ENCODE results near the gene CASS4.
A peak's percentile ranks its signal among the peaks of the same experiment; 100 is the strongest.

The CASS4 gene

GRCh38 chr20:56411759-56412472, at the start of gene CASS4:
Gene CASS4 (plus strand): TSS chr20:56412260. CDS start chr20:56412459, 199 bp downstream.
- TF ChIP-seq CEBPB (IDR thresholded peaks at IDR 0.05) (peak; percentile 50; the same call in 1 of the 2 replicates), TAF1 (IDR thresholded peaks at IDR 0.05; ENCODE audit: low read depth) (no peak)

GRCh38 chr20:56362833-56363413, 49.1 kb upstream of the CASS4 start:
- TF ChIP-seq CEBPB (IDR thresholded peaks at IDR 0.05) = no peak
- TF ChIP-seq NFIC (IDR thresholded peaks at IDR 0.05) = no peak
- no peak for TF ChIP-seq TCF12 (IDR thresholded peaks at IDR 0.05; ENCODE audit: low read depth)
- no peak for TF ChIP-seq ZBTB7A (IDR thresholded peaks at IDR 0.05; ENCODE audit: low read depth)
- no peak for TF ChIP-seq CREB1 (IDR thresholded peaks at IDR 0.05; ENCODE audit: low read depth)
- no peak for TF ChIP-seq TAF1 (IDR thresholded peaks at IDR 0.05; ENCODE audit: low read depth)
- no peak for TF ChIP-seq RAD21 (IDR thresholded peaks at IDR 0.05; ENCODE audit: low read depth)
- TF ChIP-seq, protein P1, sequence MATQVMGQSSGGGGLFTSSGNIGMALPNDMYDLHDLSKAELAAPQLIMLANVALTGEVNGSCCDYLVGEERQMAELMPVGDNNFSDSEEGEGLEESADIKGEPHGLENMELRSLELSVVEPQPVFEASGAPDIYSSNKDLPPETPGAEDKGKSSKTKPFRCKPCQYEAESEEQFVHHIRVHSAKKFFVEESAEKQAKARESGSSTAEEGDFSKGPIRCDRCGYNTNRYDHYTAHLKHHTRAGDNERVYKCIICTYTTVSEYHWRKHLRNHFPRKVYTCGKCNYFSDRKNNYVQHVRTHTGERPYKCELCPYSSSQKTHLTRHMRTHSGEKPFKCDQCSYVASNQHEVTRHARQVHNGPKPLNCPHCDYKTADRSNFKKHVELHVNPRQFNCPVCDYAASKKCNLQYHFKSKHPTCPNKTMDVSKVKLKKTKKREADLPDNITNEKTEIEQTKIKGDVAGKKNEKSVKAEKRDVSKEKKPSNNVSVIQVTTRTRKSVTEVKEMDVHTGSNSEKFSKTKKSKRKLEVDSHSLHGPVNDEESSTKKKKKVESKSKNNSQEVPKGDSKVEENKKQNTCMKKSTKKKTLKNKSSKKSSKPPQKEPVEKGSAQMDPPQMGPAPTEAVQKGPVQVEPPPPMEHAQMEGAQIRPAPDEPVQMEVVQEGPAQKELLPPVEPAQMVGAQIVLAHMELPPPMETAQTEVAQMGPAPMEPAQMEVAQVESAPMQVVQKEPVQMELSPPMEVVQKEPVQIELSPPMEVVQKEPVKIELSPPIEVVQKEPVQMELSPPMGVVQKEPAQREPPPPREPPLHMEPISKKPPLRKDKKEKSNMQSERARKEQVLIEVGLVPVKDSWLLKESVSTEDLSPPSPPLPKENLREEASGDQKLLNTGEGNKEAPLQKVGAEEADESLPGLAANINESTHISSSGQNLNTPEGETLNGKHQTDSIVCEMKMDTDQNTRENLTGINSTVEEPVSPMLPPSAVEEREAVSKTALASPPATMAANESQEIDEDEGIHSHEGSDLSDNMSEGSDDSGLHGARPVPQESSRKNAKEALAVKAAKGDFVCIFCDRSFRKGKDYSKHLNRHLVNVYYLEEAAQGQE (IDR thresholded peaks at IDR 0.05; ENCODE audit: low read depth) = no peak
- TF ChIP-seq, protein P2, sequence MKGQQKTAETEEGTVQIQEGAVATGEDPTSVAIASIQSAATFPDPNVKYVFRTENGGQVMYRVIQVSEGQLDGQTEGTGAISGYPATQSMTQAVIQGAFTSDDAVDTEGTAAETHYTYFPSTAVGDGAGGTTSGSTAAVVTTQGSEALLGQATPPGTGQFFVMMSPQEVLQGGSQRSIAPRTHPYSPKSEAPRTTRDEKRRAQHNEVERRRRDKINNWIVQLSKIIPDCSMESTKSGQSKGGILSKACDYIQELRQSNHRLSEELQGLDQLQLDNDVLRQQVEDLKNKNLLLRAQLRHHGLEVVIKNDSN (IDR thresholded peaks at IDR 0.05) = no peak
- TF ChIP-seq MAX (IDR thresholded peaks at IDR 0.05) = no peak
- TF ChIP-seq EGR1 (IDR thresholded peaks at IDR 0.05) = no peak
- TF ChIP-seq TEAD4 (IDR thresholded peaks at IDR 0.05) = no peak
- TF ChIP-seq YY1 (IDR thresholded peaks at IDR 0.05; ENCODE audit: low read depth) = no peak
- TF ChIP-seq EP300 (IDR thresholded peaks at IDR 0.05; ENCODE audit: borderline replicate concordance) = no peak
- no peak for TF ChIP-seq FOXM1 (IDR thresholded peaks at IDR 0.05; ENCODE audit: borderline replicate concordance, low read depth)

DNA sequence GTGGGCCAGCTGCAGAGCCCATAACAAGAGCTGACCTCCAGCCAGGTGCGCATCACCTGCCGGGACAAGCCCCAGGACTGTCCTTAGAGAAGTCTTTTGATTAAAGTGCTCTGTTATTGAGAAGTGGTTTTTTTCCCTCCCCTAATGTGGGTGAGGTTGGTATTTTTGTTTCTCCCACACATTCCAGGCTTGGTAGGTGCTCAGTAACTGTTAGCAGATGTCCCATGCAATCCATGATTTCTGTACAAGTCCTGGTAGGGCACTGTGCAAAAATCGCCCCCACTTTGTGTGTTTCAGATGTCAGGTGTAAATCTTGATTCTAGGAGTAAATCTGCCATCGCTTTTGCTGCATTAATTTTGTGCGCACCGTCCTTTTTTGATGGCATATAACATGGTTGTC, 48.6 kb upstream of the CASS4 start:
- TF ChIP-seq CREB1 (IDR thresholded peaks at IDR 0.05; ENCODE audit: low read depth) (no peak), YY1 (IDR thresholded peaks at IDR 0.05; ENCODE audit: low read depth) (no peak), MAX (IDR thresholded peaks at IDR 0.05) (no peak), ZBTB7A (IDR thresholded peaks at IDR 0.05; ENCODE audit: low read depth) (no peak), TAF1 (IDR thresholded peaks at IDR 0.05; ENCODE audit: low read depth) (no peak), NFIC (IDR thresholded peaks at IDR 0.05) (no peak), CEBPB (IDR thresholded peaks at IDR 0.05) (no peak), TEAD4 (IDR thresholded peaks at IDR 0.05) (no peak), TCF12 (IDR thresholded peaks at IDR 0.05; ENCODE audit: low read depth) (no peak), FOXM1 (IDR thresholded peaks at IDR 0.05; ENCODE audit: borderline replicate concordance, low read depth) (no peak), RAD21 (IDR thresholded peaks at IDR 0.05; ENCODE audit: low read depth) (no peak), EGR1 (IDR thresholded peaks at IDR 0.05) (no peak), EP300 (IDR thresholded peaks at IDR 0.05; ENCODE audit: borderline replicate concordance) (no peak)
- TF ChIP-seq, protein P1 (IDR thresholded peaks at IDR 0.05; ENCODE audit: low read depth) = no peak
- TF ChIP-seq, protein P2 (IDR thresholded peaks at IDR 0.05) = no peak

- TF ChIP-seq EGR1 (IDR thresholded peaks at IDR 0.05) = no peak
- TF ChIP-seq EP300 (IDR thresholded peaks at IDR 0.05; ENCODE audit: borderline replicate concordance) = no peak
- TF ChIP-seq CREB1 (IDR thresholded peaks at IDR 0.05; ENCODE audit: low read depth) = no peak
- TF ChIP-seq FOXM1 (IDR thresholded peaks at IDR 0.05; ENCODE audit: borderline replicate concordance, low read depth) = no peak
- no peak for TF ChIP-seq RAD21 (IDR thresholded peaks at IDR 0.05; ENCODE audit: low read depth)
- TF ChIP-seq, protein P2 (IDR thresholded peaks at IDR 0.05) = no peak
- no peak for TF ChIP-seq MAX (IDR thresholded peaks at IDR 0.05)
- TF ChIP-seq TCF12 (IDR thresholded peaks at IDR 0.05; ENCODE audit: low read depth) = no peak
- TF ChIP-seq CEBPB (IDR thresholded peaks at IDR 0.05) = no peak
- TF ChIP-seq TAF1 (IDR thresholded peaks at IDR 0.05; ENCODE audit: low read depth) = no peak
- TF ChIP-seq NFIC (IDR thresholded peaks at IDR 0.05) = no peak
- no peak for TF ChIP-seq YY1 (IDR thresholded peaks at IDR 0.05; ENCODE audit: low read depth)
- TF ChIP-seq, protein P1 (IDR thresholded peaks at IDR 0.05; ENCODE audit: low read depth) = no peak
- no peak for TF ChIP-seq ZBTB7A (IDR thresholded peaks at IDR 0.05; ENCODE audit: low read depth)
- TF ChIP-seq TEAD4 (IDR thresholded peaks at IDR 0.05) = no peak
Observed at GRCh38 chr20:56368351-56369134, 43.5 kb upstream of the CASS4 start.
